HL-60 (cell line): ENCODE measurements around the gene MMRN1.

Experiments used
- CTCF ChIP-seq: IDR thresholded peaks from one replicate; pipeline ENCODE4 v1.5.1; 2011; ENCODE audit warnings: low read length, control low read depth, inconsistent platforms; ENCODE audit not compliant: insufficient read depth
- GABPA ChIP-seq: IDR thresholded peaks from 2 replicates; pipeline ENCODE4 v1.6.1; 2012; ENCODE audit warnings: low read depth
- POLR2AphosphoS5 ChIP-seq: IDR thresholded peaks from 2 replicates; pipeline ENCODE4 v1.6.1; 2012; ENCODE audit warnings: low read depth
- REST ChIP-seq: IDR thresholded peaks from 2 replicates; pipeline ENCODE4 v1.6.1; 2012; ENCODE audit warnings: low read depth; ENCODE audit not compliant: insufficient replicate concordance

GRCh38 chr4:89939994-89940393 is 45.3 kb downstream of the MMRN1 start:
- TF ChIP-seq POLR2AphosphoS5 (no peak), CTCF (no peak), REST (no peak), GABPA (no peak)
